Uterus (tissue), 4 donors: ENCODE results near the gene DLEU7. TPM values are rescaled to one million over a fixed set of nuclear protein-coding genes. Genes with fewer than 3 reads are reported as not detected.

Source experiments
- DNase-seq, 2 donors: peaks; one replicate each; pipeline ENCODE4 v3.0.0-alpha.2; 2019 to 2020
- H3K27ac ChIP-seq, 2 donors: fragments of 200-600 bp; sonication (generic); 1 replicate in 1 of 2; 2 replicates in 1 of 2; pipeline ENCODE4 v1.5.1; 2016 to 2018
- H3K27me3 ChIP-seq, 2 donors: fragments of 200-600 bp; sonication (generic); one replicate each; pipeline ENCODE4 v1.5.1; 2018 to 2019; ENCODE audit warnings: control low read depth in 1 of 2
- H3K36me3 ChIP-seq, 2 donors: fragments of 200-600 bp; sonication (generic); one replicate each; pipeline ENCODE4 v1.5.1; 2019; ENCODE audit warnings: control low read depth in 1 of 2
- H3K4me1 ChIP-seq, 2 donors: fragments of 200-600 bp; sonication (generic); one replicate each; pipeline ENCODE4 v1.5.1; 2018 to 2019; ENCODE audit warnings: control low read depth in 1 of 2
- H3K4me3 ChIP-seq, 2 donors: fragments of 200-600 bp; sonication (generic); 1 replicate in 1 of 2; 2 replicates in 1 of 2; pipeline ENCODE4 v1.5.1; 2018 to 2019; ENCODE audit warnings: mild to moderate bottlenecking in 1 of 2
- H3K9me3 ChIP-seq, 2 donors: fragments of 200-600 bp; sonication (generic); one replicate each; pipeline ENCODE4 v1.5.1; 2019; ENCODE audit warnings: control low read depth in 1 of 2
- CTCF ChIP-seq, 4 experiments: fragments of 200-600 bp in 2 of 4; fragments of 450-650 bp in 2 of 4; sonication (generic) in 2 of 4; IDR thresholded peaks; one replicate each; pipeline ENCODE4 v1.5.1; 2016 to 2019; ENCODE audit warnings: antibody characterized with exemption in 4 of 4, mild to moderate bottlenecking in 2 of 4, moderate library complexity in 1 of 4
- POLR2A ChIP-seq, 2 donors: fragments of 450-650 bp; IDR thresholded peaks; one replicate each; pipeline ENCODE4 v1.6.1; 2016; ENCODE audit warnings: antibody characterized with exemption in 2 of 2, mild to moderate bottlenecking in 1 of 2, moderate library complexity in 1 of 2
- intact Hi-C: fragments of 100-400 bp; cut with DNase I; formaldehyde crosslinking; loops from one replicate; pipeline ENCODE4 v1.15.1; 2023; ENCODE audit warnings: low total_unique reads
- total RNA-seq, 4 donors: library from RNA; depleted of rRNA in 3 of 4; stranded (reverse); fragments of >200 nt in 3 of 4; gene quantifications; one replicate each; pipeline versions ENCODE4 v1.1.0 to v1.2.4, GENCODE V29; 2014 to 2023
- donor health status: DM: yes; HTN: yes; CAD: no.

Gene DLEU7
- total RNA-seq, 4 donors from 2014 or later, result not detected

- no peaks in the 10 kb centered on the region for H3K36me3 ChIP-seq
- H3K27me3 ChIP-seq, result no peaks in the 10 kb centered on the region
- no peak for DNase-seq
- H3K9me3 ChIP-seq, result no peaks in the 10 kb centered on the region
- TF ChIP-seq CTCF (IDR thresholded peaks at IDR 0.05), result no peak
- TF ChIP-seq POLR2A (IDR thresholded peaks at IDR 0.05), result no peak
- no peaks in the 10 kb centered on the region for H3K4me1 ChIP-seq
- H3K27ac ChIP-seq, result no peak overlapping the region
- no peak overlapping the region for H3K4me3 ChIP-seq
- intact Hi-C loops, result no loop called here
Measured at GRCh38 chr13:50829896-50830295, 13.6 kb downstream of the DLEU7 start.

- intact Hi-C loops, result no loop called here
- H3K36me3 ChIP-seq, result no peaks in the 10 kb centered on the region
Measured at GRCh38 chr13:50829226-50829625, 14.3 kb downstream of the DLEU7 start.

GRCh38 chr13:50826035-50826434, 17.5 kb downstream of the DLEU7 start:
- DNase-seq, result no peak
- H3K36me3 ChIP-seq, result no peaks in the 10 kb centered on the region
- H3K4me3 ChIP-seq, result no peak overlapping the region
- no peak overlapping the region for H3K27ac ChIP-seq
- intact Hi-C loops, result no loop called here
- H3K9me3 ChIP-seq, result no peaks in the 10 kb centered on the region
- TF ChIP-seq CTCF (IDR thresholded peaks at IDR 0.05), result no peak
- no peak for TF ChIP-seq POLR2A (IDR thresholded peaks at IDR 0.05)
- no peaks in the 10 kb centered on the region for H3K27me3 ChIP-seq
- no peaks in the 10 kb centered on the region for H3K4me1 ChIP-seq

More at GRCh38 chr13:50829226-50829625, 14.3 kb downstream of the DLEU7 start:
- Histone ChIP-seq H3K27ac (no peak overlapping the region), H3K9me3 (no peaks in the 10 kb centered on the region), H3K4me1 (no peaks in the 10 kb centered on the region), H3K27me3 (no peaks in the 10 kb centered on the region), H3K4me3 (no peak overlapping the region)
- TF ChIP-seq POLR2A (IDR thresholded peaks at IDR 0.05) (no peak), CTCF (IDR thresholded peaks at IDR 0.05) (no peak)
- no peak for DNase-seq

DNA sequence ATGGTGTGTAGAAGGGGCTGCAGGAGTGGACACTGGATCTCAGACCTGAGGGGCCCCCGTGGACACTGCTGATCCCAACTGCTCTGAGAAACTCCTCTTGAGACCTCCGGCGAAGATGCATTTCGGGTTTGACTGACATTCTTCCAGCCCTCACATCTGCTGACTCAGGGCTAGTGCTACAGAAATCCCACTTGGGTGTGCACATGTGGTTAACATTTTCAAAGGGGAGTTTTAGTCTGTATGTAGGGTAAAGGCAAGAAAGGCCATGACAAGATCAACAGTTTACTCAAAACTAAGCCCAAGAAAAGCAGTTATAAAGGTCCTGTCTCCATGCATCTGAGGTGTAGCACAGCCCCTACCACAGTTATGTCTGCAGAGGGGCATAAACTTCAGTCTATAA, 31.2 kb downstream of the DLEU7 start:
- Histone ChIP-seq H3K4me1 (no peaks in the 10 kb centered on the region), H3K27me3 (no peaks in the 10 kb centered on the region), H3K4me3 (no peak overlapping the region), H3K36me3 (no peaks in the 10 kb centered on the region), H3K9me3 (no peaks in the 10 kb centered on the region), H3K27ac (no peak overlapping the region)
- DNase-seq, result no peak
- intact Hi-C loops, result no loop called here
- TF ChIP-seq CTCF (IDR thresholded peaks at IDR 0.05), result no peak
- no peak for TF ChIP-seq POLR2A (IDR thresholded peaks at IDR 0.05)

GRCh38 chr13:50810998-50811397, 32.5 kb downstream of the DLEU7 start:
- intact Hi-C loops, result no loop called here
- no peak for DNase-seq
- Histone ChIP-seq H3K9me3 (no peaks in the 10 kb centered on the region), H3K27ac (no peak overlapping the region), H3K27me3 (no peaks in the 10 kb centered on the region), H3K36me3 (no peaks in the 10 kb centered on the region), H3K4me3 (no peak overlapping the region), H3K4me1 (no peaks in the 10 kb centered on the region)
- no peak for TF ChIP-seq POLR2A (IDR thresholded peaks at IDR 0.05)
- TF ChIP-seq CTCF (IDR thresholded peaks at IDR 0.05), result no peak
